H9 (cell line): ENCODE results near the gene CBR1. TPM values are rescaled to one million over a fixed set of nuclear protein-coding genes. Genes with fewer than 3 reads are reported as not detected.

ENCODE experiments used
- DNase-seq: peaks from one replicate; pipeline ENCODE4 v3.0.0-alpha.2; 2017
- H2AFZ ChIP-seq: one replicate; pipeline ENCODE4 v1.6.1; 2013; ENCODE audit warnings: mild to moderate bottlenecking, low read length, control low read depth, moderate library complexity
- H2AK5ac ChIP-seq: 2 replicates; pipeline ENCODE4 v1.6.1; 2013; ENCODE audit warnings: low read length, control low read depth, mixed read lengths; ENCODE audit not compliant: insufficient read length
- H2BK120ac ChIP-seq: one replicate; pipeline ENCODE4 v1.6.1; 2013; ENCODE audit warnings: low read depth, mild to moderate bottlenecking, low read length, control low read depth, inconsistent platforms; ENCODE audit not compliant: poor library complexity, severe bottlenecking
- H2BK12ac ChIP-seq: 2 replicates; pipeline ENCODE4 v1.6.1; 2013; ENCODE audit warnings: low read length, control low read depth, mixed read lengths, low read depth; ENCODE audit not compliant: insufficient read length
- H2BK15ac ChIP-seq: 2 replicates; pipeline ENCODE4 v1.6.1; 2013; ENCODE audit warnings: low read depth, low read length, control low read depth
- H2BK20ac ChIP-seq: one replicate; pipeline ENCODE4 v1.6.1; 2013; ENCODE audit warnings: low read depth, mild to moderate bottlenecking, low read length, control low read depth, inconsistent platforms; ENCODE audit not compliant: poor library complexity, severe bottlenecking
- H2BK5ac ChIP-seq: 2 replicates; pipeline ENCODE4 v1.6.1; 2013; ENCODE audit warnings: low read length, control low read depth, mixed read lengths; ENCODE audit not compliant: insufficient read length
- H3K14ac ChIP-seq: 2 replicates; pipeline ENCODE4 v1.6.1; 2013; ENCODE audit warnings: low read length, control low read depth; ENCODE audit not compliant: insufficient read depth
- H3K18ac ChIP-seq: 2 replicates; pipeline ENCODE4 v1.6.1; 2013; ENCODE audit warnings: low read depth, mild to moderate bottlenecking, mixed read lengths, low read length, control low read depth; ENCODE audit not compliant: insufficient read length
- H3K23ac ChIP-seq: 2 replicates; pipeline ENCODE4 v1.6.1; 2013; ENCODE audit warnings: low read length, control low read depth, mixed read lengths, low read depth; ENCODE audit not compliant: insufficient read length
- H3K23me2 ChIP-seq: 2 replicates; pipeline ENCODE4 v1.6.1; 2013; ENCODE audit warnings: low read depth, mild to moderate bottlenecking, mixed read lengths, low read length, control low read depth; ENCODE audit not compliant: insufficient read length, poor library complexity, severe bottlenecking
- H3K27ac ChIP-seq: 2 replicates; pipeline ENCODE4 v1.5.1; 2013; ENCODE audit warnings: low read length, control low read depth, mixed read lengths, low read depth; ENCODE audit not compliant: insufficient read length
- H3K27me3 ChIP-seq: 2 replicates; pipeline ENCODE4 v1.6.1; 2013; ENCODE audit warnings: low read length, control low read depth, inconsistent platforms; ENCODE audit not compliant: insufficient read depth
- H3K4ac ChIP-seq: 2 replicates; pipeline ENCODE4 v1.6.1; 2013; ENCODE audit warnings: low read depth, mild to moderate bottlenecking, control low read depth, inconsistent platforms, low read length, moderate library complexity
- H3K4me1 ChIP-seq: 2 replicates; pipeline ENCODE4 v1.6.1; 2013; ENCODE audit warnings: low read length, control low read depth, inconsistent platforms; ENCODE audit not compliant: insufficient read depth
- H3K4me2 ChIP-seq: 2 replicates; pipeline ENCODE4 v1.6.1; 2013; ENCODE audit warnings: low read length, control low read depth, mixed read lengths; ENCODE audit not compliant: insufficient read length, insufficient read depth
- H3K56ac ChIP-seq: 2 replicates; pipeline ENCODE4 v1.6.1; 2013; ENCODE audit warnings: low read depth, mild to moderate bottlenecking, mixed read lengths, low read length, control low read depth; ENCODE audit not compliant: insufficient read length
- H3K79me1 ChIP-seq: 2 replicates; pipeline ENCODE4 v1.6.1; 2013; ENCODE audit warnings: low read depth, mild to moderate bottlenecking, moderate library complexity, low read length, control low read depth, inconsistent platforms; ENCODE audit not compliant: insufficient read depth, poor library complexity, severe bottlenecking
- H3K79me2 ChIP-seq: 2 replicates; pipeline ENCODE4 v1.6.1; 2013; ENCODE audit warnings: low read length, control low read depth, inconsistent platforms; ENCODE audit not compliant: insufficient read depth
- H3K9ac ChIP-seq: 2 replicates; pipeline ENCODE4 v1.6.1; 2013; ENCODE audit warnings: low read length, control low read depth, mixed read lengths; ENCODE audit not compliant: insufficient read length; ENCODE audit errors: extremely low read depth
- H3K9me3 ChIP-seq: one replicate; pipeline ENCODE4 v1.6.1; 2013; ENCODE audit warnings: low read depth, low read length, inconsistent platforms; ENCODE audit not compliant: control insufficient read depth
- H3T11ph ChIP-seq: one replicate; pipeline ENCODE4 v1.6.1; 2013; ENCODE audit warnings: mild to moderate bottlenecking, low read length, control low read depth, inconsistent platforms
- H4K20me1 ChIP-seq: one replicate; pipeline ENCODE4 v1.6.1; 2013; ENCODE audit not compliant: control insufficient read depth, insufficient read length, insufficient read depth
- H4K5ac ChIP-seq: 2 replicates; pipeline ENCODE4 v1.6.1; 2013; ENCODE audit warnings: low read depth, mild to moderate bottlenecking, mixed read lengths, low read length, control low read depth; ENCODE audit not compliant: insufficient read length
- H4K8ac ChIP-seq: replicated peaks from 2 replicates; pipeline ENCODE4 v1.6.1; 2013; ENCODE audit warnings: low read length, control low read depth, mixed read lengths, low read depth; ENCODE audit not compliant: insufficient read length
- H4K91ac ChIP-seq: 2 replicates; pipeline ENCODE4 v1.6.1; 2013; ENCODE audit warnings: low read depth, mild to moderate bottlenecking, moderate library complexity, mixed read lengths, low read length, control low read depth; ENCODE audit not compliant: insufficient read length
- H3K27ac Mint-ChIP-seq, 3 experiments: 2 replicates in 2 of 3; 3 replicates in 1 of 3; pipeline ENCODE4 v1.8.0; 2020 to 2021; ENCODE audit warnings: mixed read lengths in 3 of 3, mild to moderate bottlenecking in 1 of 3, moderate library complexity in 1 of 3
- H3K27me3 Mint-ChIP-seq: 2 replicates; pipeline ENCODE4 v1.8.0; 2021; ENCODE audit warnings: low read depth, mild to moderate bottlenecking, moderate library complexity, mixed read lengths
- H3K36me3 Mint-ChIP-seq, 3 experiments: 2 replicates in 2 of 3; 3 replicates in 1 of 3; pipeline ENCODE4 v1.8.0; 2020 to 2021; ENCODE audit warnings: low read depth in 3 of 3, mixed read lengths in 3 of 3; ENCODE audit not compliant: insufficient read depth in 1 of 3
- H3K4me1 Mint-ChIP-seq, 2 experiments: 2 replicates each; pipeline ENCODE4 v1.8.0; 2020; ENCODE audit warnings: mixed read lengths in 2 of 2
- H3K4me3 Mint-ChIP-seq, 2 experiments: 2 replicates in 1 of 2; 3 replicates in 1 of 2; pipeline ENCODE4 v1.8.0; 2020 to 2021; ENCODE audit warnings: mild to moderate bottlenecking in 2 of 2, mixed read lengths in 2 of 2, moderate library complexity in 1 of 2
- H3K9me3 Mint-ChIP-seq, 2 experiments: 2 replicates in 1 of 2; 3 replicates in 1 of 2; pipeline ENCODE4 v1.8.0; 2020; ENCODE audit warnings: mild to moderate bottlenecking in 2 of 2, mixed read lengths in 2 of 2, moderate library complexity in 1 of 2
- WGBS: extraction: QIAGEN DNeasy Blood & Tissue Kit; methylation state at CpG from one replicate; pipeline ENCODE4 v1.1.7; 2013; ENCODE audit warnings: missing lambda C conversion rate, low lambda C conversion rate, mixed read lengths; ENCODE audit not compliant: insufficient read length; ENCODE audit errors: extremely low coverage; 5-methylcytosine and 5-hydroxymethylcytosine counted together
- total RNA-seq: library from RNA; stranded (reverse); gene quantifications from 2 replicates; pipeline ENCODE4 v1.2.1, GENCODE V29; 2021
- TF ChIP-seq, protein P1 (sequence below): fragments of 200-600 bp; sonication (generic); conservative IDR thresholded peaks from 3 replicates; pipeline ENCODE4 v1.8.0; 2021; ENCODE audit warnings: antibody characterized with exemption, mild to moderate bottlenecking

Gene CBR1
- total RNA-seq, 1 experiment from 2014 or later, result 5.7 TPM

DNA sequence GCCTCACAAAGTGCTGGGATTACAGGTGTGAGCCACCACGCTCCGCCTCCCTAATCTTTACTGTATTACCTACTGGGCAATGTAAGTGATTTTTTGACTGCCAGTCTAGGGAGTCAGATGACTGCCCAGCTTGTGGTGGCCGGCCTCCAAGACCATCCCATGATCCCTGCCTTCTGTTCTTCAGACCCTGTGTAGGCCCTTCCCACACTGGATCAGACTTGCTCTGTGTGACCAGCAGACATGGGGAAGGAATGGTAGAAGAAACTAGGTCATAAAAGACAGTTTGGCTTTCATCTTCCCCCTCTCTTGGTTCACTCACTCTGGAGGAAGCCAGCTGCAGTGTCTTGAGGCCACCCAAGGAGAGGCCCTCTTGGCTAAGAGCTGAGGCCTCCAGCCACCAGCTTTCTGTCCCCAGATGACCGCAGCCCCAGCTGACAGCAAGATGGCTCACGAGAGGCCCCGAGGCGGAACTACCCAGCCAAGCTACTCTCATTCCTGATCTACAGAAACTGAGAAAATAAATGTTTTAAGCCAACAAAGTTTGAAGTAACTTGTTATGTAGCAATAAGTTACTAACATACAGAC lies 50.6 kb downstream of the CBR1 start:
- no peaks in the 10 kb centered on the region for H3K27me3 Mint-ChIP-seq
- Histone ChIP-seq H3K27ac (no peak overlapping the region), H3K9me3 (peaks cover 9% of the 10 kb centered on the region), H3K56ac (no peak overlapping the region), H3K4ac (no peak overlapping the region), H4K91ac (no peak overlapping the region), H3K4me1 (no peaks in the 10 kb centered on the region), H3K23me2 (no peaks in the 10 kb centered on the region), H3K27me3 (no peaks in the 10 kb centered on the region), H2BK12ac (no peak overlapping the region), H3K23ac (no peak overlapping the region), H2AFZ (no peak overlapping the region), H3K79me2 (no peaks in the 10 kb centered on the region), H3K79me1 (no peaks in the 10 kb centered on the region), H3K18ac (no peak overlapping the region), H2BK120ac (no peak overlapping the region), H3K14ac (no peak overlapping the region), H2BK15ac (no peak overlapping the region; the same call in 1 of the 2 replicates), H2BK20ac (no peak overlapping the region), H2BK5ac (no peak overlapping the region), H4K8ac (no peak overlapping the region), H3K4me2 (no peak overlapping the region), H2AK5ac (no peak overlapping the region), H3T11ph (no peak overlapping the region), H3K9ac (no peak overlapping the region), H4K20me1 (no peaks in the 10 kb centered on the region), H4K5ac (no peak overlapping the region)
- WGBS, result no CpG with 5 or more reads among the region's 7 CpGs
- no peak for DNase-seq
- no peak overlapping the region for H3K4me3 Mint-ChIP-seq
- H3K4me1 Mint-ChIP-seq, result peaks cover 3 to 6% of the 10 kb centered on the region in 2 experiments; a peak in 3 of 4 replicates
- H3K36me3 Mint-ChIP-seq, result peaks cover 4 to 9% (median 5%) of the 10 kb centered on the region in 3 experiments; a peak in 4 of 7 replicates
- H3K9me3 Mint-ChIP-seq, result peaks cover 4 to 7% of the 10 kb centered on the region in 2 experiments; a peak in 3 of 5 replicates
- H3K27ac Mint-ChIP-seq, result peak overlapping the region in 1 of 3 experiments; percentile 74; a peak in 1 of 7 replicates
- TF ChIP-seq, protein P1, sequence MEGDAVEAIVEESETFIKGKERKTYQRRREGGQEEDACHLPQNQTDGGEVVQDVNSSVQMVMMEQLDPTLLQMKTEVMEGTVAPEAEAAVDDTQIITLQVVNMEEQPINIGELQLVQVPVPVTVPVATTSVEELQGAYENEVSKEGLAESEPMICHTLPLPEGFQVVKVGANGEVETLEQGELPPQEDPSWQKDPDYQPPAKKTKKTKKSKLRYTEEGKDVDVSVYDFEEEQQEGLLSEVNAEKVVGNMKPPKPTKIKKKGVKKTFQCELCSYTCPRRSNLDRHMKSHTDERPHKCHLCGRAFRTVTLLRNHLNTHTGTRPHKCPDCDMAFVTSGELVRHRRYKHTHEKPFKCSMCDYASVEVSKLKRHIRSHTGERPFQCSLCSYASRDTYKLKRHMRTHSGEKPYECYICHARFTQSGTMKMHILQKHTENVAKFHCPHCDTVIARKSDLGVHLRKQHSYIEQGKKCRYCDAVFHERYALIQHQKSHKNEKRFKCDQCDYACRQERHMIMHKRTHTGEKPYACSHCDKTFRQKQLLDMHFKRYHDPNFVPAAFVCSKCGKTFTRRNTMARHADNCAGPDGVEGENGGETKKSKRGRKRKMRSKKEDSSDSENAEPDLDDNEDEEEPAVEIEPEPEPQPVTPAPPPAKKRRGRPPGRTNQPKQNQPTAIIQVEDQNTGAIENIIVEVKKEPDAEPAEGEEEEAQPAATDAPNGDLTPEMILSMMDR, result no peak

Other genes starting within 250 kb of the CBR1 start
- gene SETD4, start 9.5 kb upstream of the CBR1 start, total RNA-seq, result 49.9 and 52.5 TPM in 2 replicates
- 1.9 and 2.4 TPM in 2 replicates for gene CBR3, start 65.1 kb downstream of the CBR1 start, total RNA-seq
- gene DOP1B, start 86.8 kb downstream of the CBR1 start, total RNA-seq, result 8.7 and 10.0 TPM in 2 replicates